Gastroesophageal sphincter (tissue), 4 donors: Measurements from ENCODE around the gene SLC26A4. TPM values are rescaled to one million over a fixed set of nuclear protein-coding genes. Genes with fewer than 3 reads are reported as not detected.
"Not testable (repeated sequence)": the region's sequence is repeated elsewhere in the genome, so short reads cannot be mapped to it uniquely, and the experiment has no call there.

Experiments
- ATAC-seq: fragments of 150-250 bp; one replicate; pipeline ENCODE4 v1.9.1; 2016; ENCODE audit warnings: mild to moderate bottlenecking, moderate library complexity
- H3K27ac ChIP-seq, 4 donors: fragments of 200-600 bp; sonication (generic) in 3 of 4; 1 replicate in 3 of 4; 2 replicates in 1 of 4; pipeline ENCODE4 v1.5.1; 2016 to 2019
- H3K27me3 ChIP-seq: fragments of 200-600 bp; sonication (generic); one replicate; pipeline ENCODE4 v1.5.1; 2019
- H3K36me3 ChIP-seq, 2 donors: fragments of 200-600 bp; sonication (generic); one replicate each; pipeline ENCODE4 v1.5.1; 2019; ENCODE audit warnings: control low read depth in 1 of 2
- H3K4me1 ChIP-seq, 3 donors: fragments of 200-600 bp; sonication (generic); 1 replicate in 2 of 3; 2 replicates in 1 of 3; pipeline ENCODE4 v1.5.1; 2016 to 2019; ENCODE audit warnings: control low read depth in 2 of 3
- H3K4me3 ChIP-seq, 2 donors: fragments of 200-600 bp; sonication (generic); one replicate each; pipeline ENCODE4 v1.5.1; 2019; ENCODE audit warnings: mild to moderate bottlenecking in 1 of 2, moderate library complexity in 1 of 2
- H3K9me3 ChIP-seq, 3 donors: fragments of 200-600 bp; sonication (generic); one replicate each; pipeline ENCODE4 v1.5.1; 2017 to 2019; ENCODE audit warnings: control low read depth in 2 of 3
- EP300 ChIP-seq: sonication (generic); formaldehyde crosslinking; IDR thresholded peaks from one replicate; pipeline ENCODE4 v1.6.1; 2017; ENCODE audit warnings: antibody characterized with exemption, mild to moderate bottlenecking
- POLR2A ChIP-seq, 2 donors: fragments of 450-650 bp; IDR thresholded peaks; one replicate each; pipeline ENCODE4 v1.6.1; 2017; ENCODE audit warnings: antibody characterized with exemption in 2 of 2, mild to moderate bottlenecking in 2 of 2, moderate library complexity in 1 of 2
- POLR2AphosphoS5 ChIP-seq: sonication (generic); formaldehyde crosslinking; IDR thresholded peaks from one replicate; pipeline ENCODE4 v1.6.1; 2017; ENCODE audit warnings: antibody characterized with exemption
- WGBS, 2 donors: methylation state at CpG; one replicate each; pipeline ENCODE4 v1.1.5; 2018; ENCODE audit warnings: low coverage in 1 of 2; 5-methylcytosine and 5-hydroxymethylcytosine counted together
- total RNA-seq, 4 donors: library from RNA; depleted of rRNA; stranded (reverse); fragments of >200 nt; gene quantifications; one replicate each; pipeline ENCODE4 v1.1.0, GENCODE V29; 2016
- TF ChIP-seq, protein P1 (sequence below), 4 experiments: fragments of 200-600 bp in 2 of 4; fragments of 450-650 bp in 2 of 4; sonication (generic) in 1 of 4; IDR thresholded peaks; one replicate each; pipeline ENCODE4 v1.5.1; 2017 to 2019; ENCODE audit warnings: antibody characterized with exemption in 4 of 4, mild to moderate bottlenecking in 2 of 4, moderate library complexity in 2 of 4

Gene SLC26A4
- total RNA-seq, 4 donors from 2014 or later: 0.42 to 6.1 (median 1.4) TPM

- Histone ChIP-seq H3K9me3 (no peaks in the 10 kb centered on the region), H3K4me3 (no peak overlapping the region), H3K27me3 (no peaks in the 10 kb centered on the region), H3K27ac (no peak overlapping the region), H3K36me3 (peaks cover 0 to 13% of the 10 kb centered on the region in 2 donors), H3K4me1 (no peaks in the 10 kb centered on the region)
- TF ChIP-seq POLR2AphosphoS5: no peak
- TF ChIP-seq, protein P1, sequence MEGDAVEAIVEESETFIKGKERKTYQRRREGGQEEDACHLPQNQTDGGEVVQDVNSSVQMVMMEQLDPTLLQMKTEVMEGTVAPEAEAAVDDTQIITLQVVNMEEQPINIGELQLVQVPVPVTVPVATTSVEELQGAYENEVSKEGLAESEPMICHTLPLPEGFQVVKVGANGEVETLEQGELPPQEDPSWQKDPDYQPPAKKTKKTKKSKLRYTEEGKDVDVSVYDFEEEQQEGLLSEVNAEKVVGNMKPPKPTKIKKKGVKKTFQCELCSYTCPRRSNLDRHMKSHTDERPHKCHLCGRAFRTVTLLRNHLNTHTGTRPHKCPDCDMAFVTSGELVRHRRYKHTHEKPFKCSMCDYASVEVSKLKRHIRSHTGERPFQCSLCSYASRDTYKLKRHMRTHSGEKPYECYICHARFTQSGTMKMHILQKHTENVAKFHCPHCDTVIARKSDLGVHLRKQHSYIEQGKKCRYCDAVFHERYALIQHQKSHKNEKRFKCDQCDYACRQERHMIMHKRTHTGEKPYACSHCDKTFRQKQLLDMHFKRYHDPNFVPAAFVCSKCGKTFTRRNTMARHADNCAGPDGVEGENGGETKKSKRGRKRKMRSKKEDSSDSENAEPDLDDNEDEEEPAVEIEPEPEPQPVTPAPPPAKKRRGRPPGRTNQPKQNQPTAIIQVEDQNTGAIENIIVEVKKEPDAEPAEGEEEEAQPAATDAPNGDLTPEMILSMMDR (IDR thresholded peaks at IDR 0.05): no peak
- TF ChIP-seq EP300: no peak
- no peak for TF ChIP-seq POLR2A (IDR thresholded peaks at IDR 0.05)
- ATAC-seq: no peak
- 93 to 100% methylated on average over 3 to 4 of the region's 8 CpGs for WGBS, 2 donors
These were observed 30.3 kb upstream of the SLC26A4 start for GRCh38 chr7:107630342-107630741.

DNA sequence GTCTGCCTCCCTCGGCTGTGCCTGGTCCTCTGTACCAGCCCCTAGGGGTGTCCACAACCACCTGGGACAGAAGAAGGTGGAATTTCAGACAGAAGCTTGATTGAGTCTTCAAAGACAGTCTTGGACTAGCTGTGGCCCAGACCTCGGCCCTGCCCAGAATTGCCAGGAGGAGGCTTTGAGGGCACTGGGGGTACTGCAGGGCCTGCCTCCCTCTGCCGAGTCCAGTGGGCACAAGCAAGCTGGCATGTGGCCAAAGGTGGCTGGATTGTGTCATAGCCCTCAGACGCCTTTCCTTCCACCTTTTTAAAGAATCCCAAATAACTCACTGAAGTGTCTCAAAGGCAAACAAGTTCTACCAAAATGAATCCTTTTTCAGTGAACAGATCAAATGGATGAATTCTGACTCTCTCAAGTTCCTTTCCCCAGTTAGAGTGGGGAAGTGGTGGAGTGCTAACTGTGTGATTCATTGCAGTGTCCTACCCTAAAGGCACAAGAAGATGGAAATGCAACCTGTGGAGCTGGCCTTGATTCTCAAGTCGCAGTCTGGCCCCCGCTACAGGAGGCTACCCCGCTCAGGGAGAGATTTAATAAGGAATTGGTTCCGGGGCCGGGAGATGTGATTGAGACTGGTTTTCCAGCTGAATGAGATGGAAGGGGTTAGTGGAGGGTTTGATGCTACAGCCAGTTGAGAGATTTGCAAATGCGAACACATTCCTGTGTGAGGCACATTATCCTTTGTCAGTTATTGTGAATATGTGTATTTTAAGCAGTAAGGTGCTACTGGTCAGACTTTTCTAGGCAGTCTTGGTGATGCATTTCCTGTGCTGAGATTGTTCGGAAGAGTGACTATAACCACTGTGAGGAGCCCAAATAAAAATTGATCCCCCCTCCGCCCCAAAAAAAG is 28.8 kb upstream of the SLC26A4 start:
- TF ChIP-seq, protein P1 (IDR thresholded peaks at IDR 0.05): no peak
- TF ChIP-seq POLR2AphosphoS5 (no peak), EP300 (no peak), POLR2A (IDR thresholded peaks at IDR 0.05) (no peak)
- WGBS, 2 donors: 92 to 100% methylated on average over 2 to 3 of the region's 12 CpGs
- H3K27ac ChIP-seq: no peak overlapping the region
- H3K27me3 ChIP-seq: no peaks in the 10 kb centered on the region
- no peaks in the 10 kb centered on the region for H3K9me3 ChIP-seq
- ATAC-seq: no peak
- no peaks in the 10 kb centered on the region for H3K4me1 ChIP-seq
- H3K4me3 ChIP-seq: no peak overlapping the region
- peaks cover 0 to 13% of the 10 kb centered on the region in 2 donors for H3K36me3 ChIP-seq

DNA sequence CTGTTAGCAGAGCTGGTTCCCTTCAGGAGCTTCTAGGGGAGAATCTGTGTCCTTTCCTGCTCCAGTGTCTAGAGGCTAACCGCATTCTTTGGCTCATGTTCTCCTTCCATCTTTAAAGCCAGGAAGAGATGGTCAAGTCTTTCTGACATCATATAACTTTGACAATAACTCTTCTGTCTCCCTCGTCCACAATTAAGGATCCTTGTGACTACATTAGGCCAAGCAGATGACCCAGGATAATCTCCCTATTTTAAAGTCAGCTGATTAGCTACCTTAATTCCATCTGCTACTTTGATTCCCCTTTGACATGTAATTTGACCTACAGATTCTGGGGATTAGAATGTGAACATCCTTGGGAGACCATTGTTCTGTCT is 28.1 kb upstream of the SLC26A4 start:
- 82 to 87% methylated on average over 2 of the region's 2 CpGs for WGBS, 2 donors
- H3K27ac ChIP-seq: no peak overlapping the region
- no peak for ATAC-seq
- H3K9me3 ChIP-seq: no peaks in the 10 kb centered on the region
- no peak overlapping the region for H3K4me3 ChIP-seq
- no peaks in the 10 kb centered on the region for H3K4me1 ChIP-seq
- H3K27me3 ChIP-seq: no peaks in the 10 kb centered on the region
- TF ChIP-seq EP300 (no peak), POLR2AphosphoS5 (no peak), POLR2A (IDR thresholded peaks at IDR 0.05) (no peak)
- TF ChIP-seq, protein P1 (IDR thresholded peaks at IDR 0.05): no peak
- H3K36me3 ChIP-seq: peaks cover 0 to 13% of the 10 kb centered on the region in 2 donors

DNA sequence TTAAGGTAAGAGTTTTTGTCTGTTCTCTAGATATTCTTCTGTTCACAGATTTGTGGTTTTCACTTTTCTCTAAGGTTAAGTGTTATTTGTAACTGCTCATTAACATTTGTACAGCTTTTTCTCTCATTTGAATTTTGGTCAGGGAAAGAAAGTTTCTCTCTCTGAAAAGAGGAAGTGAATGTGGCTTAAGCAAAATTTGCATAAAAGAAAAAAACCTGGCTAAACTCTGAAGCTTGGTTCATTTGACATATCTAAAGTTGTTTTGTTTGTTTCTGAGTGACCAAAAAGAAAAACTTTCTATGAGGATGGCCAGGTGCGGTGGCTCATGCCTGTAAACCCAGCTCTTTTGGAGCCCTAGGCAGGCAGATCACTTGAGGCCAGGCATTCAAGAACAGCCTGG is 22.0 kb upstream of the SLC26A4 start:
- ATAC-seq: no peak
- no peak overlapping the region for H3K4me3 ChIP-seq
- H3K36me3 ChIP-seq: no peaks in the 10 kb centered on the region
- no peaks in the 10 kb centered on the region for H3K4me1 ChIP-seq
- TF ChIP-seq, protein P1 (IDR thresholded peaks at IDR 0.05): no peak
- TF ChIP-seq POLR2AphosphoS5: no peak
- no peak for TF ChIP-seq EP300
- no peak for TF ChIP-seq POLR2A (IDR thresholded peaks at IDR 0.05)
- no peaks in the 10 kb centered on the region for H3K27me3 ChIP-seq
- WGBS, 2 donors: 75% methylated on average over 1 of the region's 1 CpG; no CpG with 5 or more reads in 1 of the 2 donors
- H3K9me3 ChIP-seq: no peaks in the 10 kb centered on the region
- no peak overlapping the region for H3K27ac ChIP-seq

GRCh38 chr7:107639070-107639469 is 21.6 kb upstream of the SLC26A4 start:
- not testable (repeated sequence) for H3K4me3 ChIP-seq, H3K27ac ChIP-seq, ATAC-seq, H3K4me1 ChIP-seq, H3K9me3 ChIP-seq, H3K27me3 ChIP-seq, H3K36me3 ChIP-seq
- WGBS, 2 donors: 89 to 92% methylated on average over 1 to 2 of the region's 2 CpGs
